Esophagus squamous epithelium (tissue), 5 donors: ENCODE results near the gene GPR31. TPM values are rescaled to one million over a fixed set of nuclear protein-coding genes. Genes with fewer than 3 reads are reported as not detected.
"Not testable (repeated sequence)": the region's sequence is repeated elsewhere in the genome, so short reads cannot be mapped to it uniquely, and the experiment has no call there.

Experiments
- DNase-seq: peaks from one replicate; lab custom pipeline; 2025; lab: John Stamatoyannopoulos, UW
- H3K27ac ChIP-seq, 4 donors: fragments of 200-600 bp; sonication (generic); one replicate each; pipeline ENCODE4 v1.5.1; 2016 to 2019; ENCODE audit warnings: mild to moderate bottlenecking in 1 of 4
- H3K27me3 ChIP-seq, 4 donors: fragments of 200-600 bp; sonication (generic); 1 replicate in 3 of 4; 2 replicates in 1 of 4; pipeline versions ENCODE4 v1.5.1 to v1.6.0; 2017 to 2021; ENCODE audit warnings: antibody characterized with exemption in 1 of 4
- H3K36me3 ChIP-seq, 3 donors: fragments of 200-600 bp; sonication (generic); one replicate each; pipeline ENCODE4 v1.5.1; 2016 to 2019
- H3K4me1 ChIP-seq, 3 donors: fragments of 200-600 bp; sonication (generic); one replicate each; pipeline ENCODE4 v1.5.1; 2017 to 2019
- H3K4me3 ChIP-seq, 4 donors: fragments of 200-600 bp; sonication (generic); 1 replicate in 3 of 4; 2 replicates in 1 of 4; pipeline ENCODE4 v1.5.1; 2016 to 2019; ENCODE audit warnings: mild to moderate bottlenecking in 2 of 4, moderate library complexity in 1 of 4
- H3K9me3 ChIP-seq, 3 donors: fragments of 200-600 bp; sonication (generic); one replicate each; pipeline ENCODE4 v1.5.1; 2016 to 2019
- POLR2A ChIP-seq, 4 donors: fragments of 450-650 bp; IDR thresholded peaks; one replicate each; pipeline ENCODE4 v1.6.1; 2017; ENCODE audit warnings: antibody characterized with exemption in 4 of 4, mild to moderate bottlenecking in 4 of 4, moderate library complexity in 3 of 4
- WGBS, 2 donors: methylation state at CpG; one replicate each; pipeline ENCODE4 v1.1.5; 2018; 5-methylcytosine and 5-hydroxymethylcytosine counted together
- intact Hi-C: fragments of 100-400 bp; cut with DNase I; formaldehyde crosslinking; loops from one replicate; pipeline ENCODE4 v1.15.0; 2022
- total RNA-seq, 4 donors: library from RNA; depleted of rRNA; stranded (reverse); fragments of >200 nt; gene quantifications; one replicate each; pipeline ENCODE4 v1.1.0, GENCODE V29; 2016
- TF ChIP-seq, protein P1 (sequence below), 6 experiments: fragments of 450-650 bp in 4 of 6; fragments of 200-600 bp in 2 of 6; sonication (generic) in 2 of 6; IDR thresholded peaks; one replicate each; pipeline ENCODE4 v1.5.1; 2016 to 2019; ENCODE audit warnings: antibody characterized with exemption in 6 of 6, mild to moderate bottlenecking in 4 of 6, moderate library complexity in 4 of 6
- donor health status: DM: yes; HTN: yes; CAD: no.

Gene GPR31
- total RNA-seq, 4 donors from 2014 or later = not detected

DNA sequence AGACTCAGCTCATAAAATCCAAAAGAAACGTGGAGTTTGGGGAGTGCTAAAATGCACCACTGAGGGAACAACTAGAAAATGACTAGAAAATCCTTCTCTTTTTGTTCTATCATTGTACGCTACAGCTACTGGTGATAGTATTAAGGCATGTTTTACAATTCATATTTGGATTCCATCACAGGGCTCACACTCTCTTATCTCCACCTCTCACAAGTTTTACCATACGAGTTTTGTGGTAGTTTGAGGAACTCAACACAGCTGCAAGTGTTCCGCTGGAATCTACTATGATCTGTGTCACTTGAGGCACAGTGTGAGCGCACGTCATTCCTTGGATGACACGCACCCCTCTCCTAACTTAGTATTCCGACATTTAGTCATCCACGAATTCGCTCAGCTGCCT lies 9.9 kb upstream of the GPR31 start:
- peaks cover 0 to 16% (median 0%) of the 10 kb centered on the region in 4 donors for H3K27me3 ChIP-seq
- H3K27ac ChIP-seq, H3K4me3 ChIP-seq, DNase-seq, H3K36me3 ChIP-seq, intact Hi-C loops, H3K4me1 ChIP-seq, H3K9me3 ChIP-seq: not testable (repeated sequence)
- WGBS, 2 donors = no CpG with 5 or more reads among the region's 10 CpGs

DNA sequence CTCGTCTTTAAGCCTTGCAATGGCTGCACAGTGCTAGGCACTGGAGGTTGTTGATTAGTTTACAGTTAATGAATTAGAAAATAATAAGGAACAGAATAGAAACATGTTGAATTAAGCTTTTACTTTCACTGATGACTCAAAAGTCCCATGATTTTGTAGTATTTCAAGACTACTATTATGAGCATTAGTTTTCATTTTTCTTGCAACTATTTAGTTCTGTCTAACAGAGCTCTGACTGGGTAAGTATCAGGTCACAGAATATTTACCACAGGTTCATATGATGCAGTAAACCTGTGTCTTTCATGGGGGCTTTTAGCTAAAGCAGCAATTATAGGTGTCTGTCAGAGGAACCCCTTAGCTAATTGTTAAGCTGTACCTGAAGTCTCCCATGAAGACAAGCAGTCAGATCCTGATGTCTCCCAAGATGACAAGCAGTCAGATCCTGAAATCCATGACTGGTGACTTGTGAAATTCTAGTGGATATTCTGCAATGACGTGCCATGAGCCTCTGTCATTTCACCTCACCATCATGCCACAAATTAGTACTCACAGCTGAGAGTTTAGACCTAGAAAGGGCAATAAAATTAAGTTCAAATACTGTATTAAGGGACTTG lies 8.2 kb upstream of the GPR31 start:
- Histone ChIP-seq H3K4me3 (no peak overlapping the region), H3K36me3 (no peaks in the 10 kb centered on the region), H3K27ac (no peak overlapping the region), H3K4me1 (no peaks in the 10 kb centered on the region), H3K27me3 (no peaks in the 10 kb centered on the region), H3K9me3 (no peaks in the 10 kb centered on the region)
- no peak for TF ChIP-seq POLR2A (IDR thresholded peaks at IDR 0.05)
- intact Hi-C loops = no loop called here
- no peak for DNase-seq
- WGBS, 2 donors = 70 to 83% methylated on average over 2 of the region's 2 CpGs

DNA sequence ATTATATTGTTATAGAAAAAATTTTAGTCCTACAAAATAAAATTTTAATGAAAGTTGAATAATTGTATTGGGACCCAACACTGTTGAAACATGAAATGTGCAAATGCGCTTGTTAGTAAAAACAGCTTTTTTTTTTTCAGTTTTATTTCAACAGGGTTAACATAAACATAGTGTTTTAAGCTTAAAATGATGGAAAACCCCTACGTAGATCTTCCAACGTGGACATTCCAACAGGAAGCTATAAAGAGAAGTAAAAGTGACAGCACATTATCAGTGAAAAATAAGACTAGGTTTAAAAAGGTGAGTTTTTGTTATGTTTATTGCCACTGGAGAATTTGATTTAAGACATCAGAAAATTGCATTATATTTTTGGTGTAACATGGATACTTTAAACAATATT lies 6.5 kb upstream of the GPR31 start:
- Histone ChIP-seq H3K27me3 (no peaks in the 10 kb centered on the region), H3K4me3 (no peak overlapping the region), H3K4me1 (no peaks in the 10 kb centered on the region), H3K27ac (no peak overlapping the region), H3K36me3 (no peaks in the 10 kb centered on the region), H3K9me3 (no peaks in the 10 kb centered on the region)
- WGBS, 2 donors = 52 to 63% methylated on average over 3 of the region's 3 CpGs
- no peak for TF ChIP-seq POLR2A (IDR thresholded peaks at IDR 0.05)
- TF ChIP-seq, protein P1, sequence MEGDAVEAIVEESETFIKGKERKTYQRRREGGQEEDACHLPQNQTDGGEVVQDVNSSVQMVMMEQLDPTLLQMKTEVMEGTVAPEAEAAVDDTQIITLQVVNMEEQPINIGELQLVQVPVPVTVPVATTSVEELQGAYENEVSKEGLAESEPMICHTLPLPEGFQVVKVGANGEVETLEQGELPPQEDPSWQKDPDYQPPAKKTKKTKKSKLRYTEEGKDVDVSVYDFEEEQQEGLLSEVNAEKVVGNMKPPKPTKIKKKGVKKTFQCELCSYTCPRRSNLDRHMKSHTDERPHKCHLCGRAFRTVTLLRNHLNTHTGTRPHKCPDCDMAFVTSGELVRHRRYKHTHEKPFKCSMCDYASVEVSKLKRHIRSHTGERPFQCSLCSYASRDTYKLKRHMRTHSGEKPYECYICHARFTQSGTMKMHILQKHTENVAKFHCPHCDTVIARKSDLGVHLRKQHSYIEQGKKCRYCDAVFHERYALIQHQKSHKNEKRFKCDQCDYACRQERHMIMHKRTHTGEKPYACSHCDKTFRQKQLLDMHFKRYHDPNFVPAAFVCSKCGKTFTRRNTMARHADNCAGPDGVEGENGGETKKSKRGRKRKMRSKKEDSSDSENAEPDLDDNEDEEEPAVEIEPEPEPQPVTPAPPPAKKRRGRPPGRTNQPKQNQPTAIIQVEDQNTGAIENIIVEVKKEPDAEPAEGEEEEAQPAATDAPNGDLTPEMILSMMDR (IDR thresholded peaks at IDR 0.05) = no peak
- intact Hi-C loops = no loop called here
- DNase-seq = no peak

DNA sequence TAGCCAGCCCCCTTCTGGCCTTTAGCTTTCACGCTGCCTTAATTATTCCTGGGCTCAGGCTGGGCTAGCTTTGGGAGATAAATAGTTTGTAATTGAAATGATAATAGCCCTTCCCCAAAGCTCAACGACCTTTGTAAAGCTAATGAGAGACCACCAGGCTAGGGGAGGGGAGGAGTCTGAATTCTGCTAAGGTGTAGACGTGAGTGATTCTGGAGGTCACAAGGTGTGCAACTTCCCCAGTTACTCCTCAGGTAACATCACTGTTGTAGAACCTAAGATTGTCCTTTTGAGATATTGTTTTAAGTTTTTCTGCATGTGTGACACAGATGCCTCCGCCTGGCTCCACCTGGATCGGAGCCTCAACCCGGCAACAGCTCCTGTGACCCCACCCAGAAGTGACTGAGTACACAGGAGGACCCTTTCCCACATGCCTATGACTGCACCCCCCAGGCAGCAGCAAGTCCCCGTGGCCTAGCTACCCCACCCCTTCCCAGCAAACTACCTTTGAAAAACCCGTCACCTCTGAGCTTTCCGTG lies 5.8 kb upstream of the GPR31 start:
- intact Hi-C loops = no loop called here

DNA sequence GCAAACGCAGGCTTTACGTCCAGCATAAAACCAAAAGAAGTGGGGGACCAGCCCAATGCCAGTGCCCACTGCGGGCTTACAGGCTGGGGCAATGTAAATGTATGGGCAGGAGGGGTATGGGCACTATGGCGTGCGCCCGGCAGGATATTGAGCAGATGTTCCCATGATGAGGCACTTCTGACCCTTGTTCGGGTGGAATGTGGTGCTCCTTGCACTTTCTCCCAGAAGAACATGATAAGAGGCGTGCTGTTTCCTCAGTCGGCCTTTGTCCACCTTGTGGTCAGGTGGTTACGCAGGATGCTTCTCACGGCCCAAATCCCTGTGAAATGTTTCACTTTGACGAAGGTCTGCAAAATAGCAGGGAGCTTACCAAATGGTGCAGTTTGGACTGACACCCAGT lies 4.8 kb upstream of the GPR31 start:
- Histone ChIP-seq H3K4me1 (no peaks in the 10 kb centered on the region), H3K27me3 (no peaks in the 10 kb centered on the region), H3K36me3 (no peaks in the 10 kb centered on the region), H3K4me3 (no peak overlapping the region), H3K9me3 (no peaks in the 10 kb centered on the region), H3K27ac (no peak overlapping the region)
- TF ChIP-seq POLR2A (IDR thresholded peaks at IDR 0.05) = no peak
- TF ChIP-seq, protein P1 (IDR thresholded peaks at IDR 0.05) = no peak
- 79 to 95% methylated on average over 11 to 12 of the region's 12 CpGs for WGBS, 2 donors
- intact Hi-C loops = no loop called here
- no peak for DNase-seq

More for the DNA sequence above, 5.8 kb upstream of the GPR31 start:
- H3K4me1 ChIP-seq = no peaks in the 10 kb centered on the region
- no peak for DNase-seq
- no peaks in the 10 kb centered on the region for H3K9me3 ChIP-seq
- WGBS, 2 donors = 60 to 66% methylated on average over 8 to 9 of the region's 9 CpGs
- H3K27me3 ChIP-seq = no peaks in the 10 kb centered on the region
- no peaks in the 10 kb centered on the region for H3K36me3 ChIP-seq
- no peak overlapping the region for H3K27ac ChIP-seq
- no peak overlapping the region for H3K4me3 ChIP-seq
- TF ChIP-seq POLR2A (IDR thresholded peaks at IDR 0.05) = no peak
- TF ChIP-seq, protein P1 (IDR thresholded peaks at IDR 0.05) = no peak

DNA sequence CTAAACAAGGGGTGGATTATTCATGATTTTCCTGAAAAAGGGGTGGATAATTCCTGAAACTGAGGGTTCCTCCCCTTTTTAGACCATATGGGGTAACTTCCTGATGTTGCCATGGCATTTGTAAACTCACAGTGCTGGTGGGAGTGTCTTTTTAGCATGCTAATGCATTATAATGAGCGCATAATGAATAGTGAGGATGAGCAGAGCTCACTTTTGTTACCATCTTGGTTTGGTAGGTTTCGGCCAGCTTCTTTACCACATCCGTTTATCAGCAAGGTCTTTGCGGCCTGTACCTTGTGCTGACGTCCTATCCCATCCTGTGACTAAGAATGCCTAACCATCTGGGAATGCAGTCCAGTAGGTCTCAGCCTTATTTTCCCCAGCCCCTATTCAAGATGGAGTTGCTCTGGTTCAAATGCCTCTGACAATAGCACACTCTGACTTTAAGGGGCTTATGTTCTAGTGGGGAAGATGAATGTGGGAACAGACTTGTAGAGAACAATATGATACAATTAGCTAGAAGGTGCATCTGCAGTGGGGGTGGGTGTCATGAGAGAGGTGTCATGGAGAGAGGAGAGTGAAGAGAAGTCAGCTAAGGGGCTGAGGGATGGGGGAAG lies 4.2 kb upstream of the GPR31 start:
- H3K9me3 ChIP-seq = no peaks in the 10 kb centered on the region
- no peak for DNase-seq
- intact Hi-C loops = no loop called here
- WGBS, 2 donors = 81 to 90% methylated on average over 3 to 5 of the region's 5 CpGs
- H3K27ac ChIP-seq = no peak overlapping the region
- H3K27me3 ChIP-seq = no peaks in the 10 kb centered on the region
- no peaks in the 10 kb centered on the region for H3K4me1 ChIP-seq
- H3K4me3 ChIP-seq = no peak overlapping the region
- TF ChIP-seq POLR2A (IDR thresholded peaks at IDR 0.05) = no peak
- TF ChIP-seq, protein P1 (IDR thresholded peaks at IDR 0.05) = no peak
- H3K36me3 ChIP-seq = no peaks in the 10 kb centered on the region
